Prostate gland (tissue), 2 donors: Measurements from ENCODE around the gene ARMH3.

ENCODE experiments used
- CTCF ChIP-seq, 4 experiments: fragments of 200-600 bp in 2 of 4; fragments of 450-650 bp in 2 of 4; sonication (generic) in 2 of 4; IDR thresholded peaks; 1 replicate in 3 of 4; 2 replicates in 1 of 4; pipeline ENCODE4 v1.5.1; 2016 to 2019; ENCODE audit warnings: antibody characterized with exemption in 4 of 4, mild to moderate bottlenecking in 2 of 4, moderate library complexity in 2 of 4
- POLR2A ChIP-seq: fragments of 450-650 bp; IDR thresholded peaks from one replicate; pipeline ENCODE4 v1.6.1; 2016; ENCODE audit warnings: antibody characterized with exemption, mild to moderate bottlenecking
- POLR2AphosphoS5 ChIP-seq: sonication (generic); formaldehyde crosslinking; IDR thresholded peaks from one replicate; pipeline ENCODE4 v1.6.1; 2017; ENCODE audit warnings: antibody characterized with exemption

DNA sequence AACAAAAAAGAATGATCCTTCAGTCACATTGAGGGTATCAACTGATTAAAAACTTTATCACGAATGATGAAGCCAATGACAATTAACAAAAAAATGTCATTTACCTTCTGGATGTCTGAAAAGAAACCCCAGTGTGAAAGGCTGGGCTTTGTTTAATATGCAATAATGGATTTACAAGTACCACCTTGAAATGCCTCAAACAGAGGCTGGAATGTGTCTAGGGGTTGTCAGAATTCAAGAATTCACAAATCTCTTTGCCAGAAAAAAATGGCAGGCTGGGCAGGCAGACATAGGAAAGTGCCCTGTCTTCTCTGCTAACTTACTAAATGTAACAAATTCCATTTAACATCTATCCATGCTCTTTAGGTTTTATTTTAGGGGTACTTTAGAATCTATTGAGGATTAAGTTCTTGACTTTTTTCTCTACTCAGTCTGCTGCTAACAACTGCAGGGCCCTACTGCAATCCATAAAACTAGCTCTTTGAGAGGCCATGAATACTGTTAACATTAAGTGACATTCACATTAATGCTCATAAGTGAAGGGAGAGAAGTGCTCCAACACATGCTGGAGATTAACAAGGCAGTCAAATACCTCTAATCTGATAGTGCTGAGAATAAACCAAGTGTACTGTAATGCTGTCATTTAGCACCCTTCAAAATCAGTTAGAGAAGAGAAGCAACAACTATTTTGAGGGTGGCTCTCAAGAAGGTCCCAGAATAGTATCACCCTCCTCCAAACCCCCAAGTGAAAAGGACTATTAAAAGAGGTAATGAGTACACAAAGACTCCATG is 169.3 kb downstream of the ARMH3 start:
- no peak for TF ChIP-seq POLR2A
- no peak for TF ChIP-seq CTCF (IDR thresholded peaks at IDR 0.05)
- no peak for TF ChIP-seq POLR2AphosphoS5
